ENCODE results near the gene ELAPOR1.
"Not testable (repeated sequence)": the region's sequence is repeated elsewhere in the genome, so short reads cannot be mapped to it uniquely, and the experiment has no call there.

The ELAPOR1 gene

GRCh38 chr1:109137958-109138357 lies 24.0 kb downstream of the ELAPOR1 start:
- DNase-seq (ENCODE audit: low read depth in 2 of 2), result no peak

DNA sequence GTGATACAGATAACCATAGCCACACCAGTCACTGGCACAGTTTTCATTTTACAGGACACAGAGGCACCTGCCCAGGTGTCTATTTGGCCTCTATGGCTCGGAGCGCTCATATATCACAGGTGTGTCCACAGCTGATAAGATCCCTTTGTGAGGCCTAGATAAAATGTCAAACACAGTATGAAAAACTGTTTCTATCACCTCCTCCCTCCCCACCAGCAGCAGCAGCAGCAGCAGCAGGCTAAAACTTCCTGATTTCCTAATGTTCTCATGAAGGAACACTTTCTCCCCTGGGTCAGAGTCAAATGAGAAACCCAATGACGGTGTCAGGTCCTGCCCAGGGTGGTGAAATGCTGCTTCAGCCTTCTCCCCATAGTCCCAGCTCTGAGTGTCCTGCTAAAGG lies 24.4 kb downstream of the ELAPOR1 start:
- DNase-seq (ENCODE audit: low read depth in 2 of 2), result no peak

DNA sequence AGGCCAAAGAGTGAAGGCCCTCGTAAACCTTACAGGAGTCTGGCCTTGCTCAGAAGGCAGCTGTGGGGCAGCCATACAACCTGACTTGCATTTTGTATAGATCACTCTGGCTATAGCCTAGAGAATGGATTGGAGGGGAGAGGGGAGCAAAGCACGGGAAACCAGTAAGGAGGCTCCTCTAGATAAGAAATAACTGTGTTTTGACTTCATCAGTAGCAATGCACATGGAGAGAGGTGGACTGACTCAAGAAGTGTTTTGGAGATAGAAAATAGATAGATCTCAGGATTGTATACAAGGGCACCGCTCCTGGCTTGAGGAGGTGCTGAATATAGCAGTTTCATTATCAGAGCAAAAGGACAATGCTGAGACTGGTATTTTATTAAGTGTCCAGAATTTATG lies 26.5 kb downstream of the ELAPOR1 start:
- no peak for DNase-seq (ENCODE audit: low read depth in 2 of 2)

DNA sequence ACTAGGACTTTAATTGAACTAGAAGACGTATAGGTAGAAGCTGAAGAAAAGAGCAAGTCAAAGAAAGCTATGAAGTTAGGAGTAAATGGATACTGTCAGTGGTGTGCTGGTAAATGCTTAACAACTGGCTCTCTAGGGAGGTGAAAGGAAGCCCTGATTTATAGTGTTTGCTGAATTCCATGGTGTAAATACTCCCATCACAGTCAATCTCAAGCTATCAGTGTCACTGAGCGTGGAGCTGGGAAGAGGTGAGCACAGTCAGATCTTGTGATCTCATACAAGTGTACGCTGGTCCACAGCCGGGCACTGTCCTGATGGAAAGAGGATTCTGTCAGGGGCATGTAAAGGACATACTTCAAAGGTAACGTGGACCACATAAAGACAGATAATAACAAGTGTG lies 28.3 kb downstream of the ELAPOR1 start:
- no peak for DNase-seq (ENCODE audit: low read depth in 2 of 2)

- not testable (repeated sequence) for DNase-seq (ENCODE audit: low read depth in 2 of 2)
These were observed 28.8 kb downstream of the ELAPOR1 start for GRCh38 chr1:109142725-109143124.

- DNase-seq (ENCODE audit: low read depth in 2 of 2), result no peak
These were observed 35.2 kb downstream of the ELAPOR1 start for GRCh38 chr1:109148987-109149561.

GRCh38 chr1:109149874-109150601 lies 36.1 kb downstream of the ELAPOR1 start:
- DNase-seq (ENCODE audit: low read depth in 2 of 2), result no peak

DNA sequence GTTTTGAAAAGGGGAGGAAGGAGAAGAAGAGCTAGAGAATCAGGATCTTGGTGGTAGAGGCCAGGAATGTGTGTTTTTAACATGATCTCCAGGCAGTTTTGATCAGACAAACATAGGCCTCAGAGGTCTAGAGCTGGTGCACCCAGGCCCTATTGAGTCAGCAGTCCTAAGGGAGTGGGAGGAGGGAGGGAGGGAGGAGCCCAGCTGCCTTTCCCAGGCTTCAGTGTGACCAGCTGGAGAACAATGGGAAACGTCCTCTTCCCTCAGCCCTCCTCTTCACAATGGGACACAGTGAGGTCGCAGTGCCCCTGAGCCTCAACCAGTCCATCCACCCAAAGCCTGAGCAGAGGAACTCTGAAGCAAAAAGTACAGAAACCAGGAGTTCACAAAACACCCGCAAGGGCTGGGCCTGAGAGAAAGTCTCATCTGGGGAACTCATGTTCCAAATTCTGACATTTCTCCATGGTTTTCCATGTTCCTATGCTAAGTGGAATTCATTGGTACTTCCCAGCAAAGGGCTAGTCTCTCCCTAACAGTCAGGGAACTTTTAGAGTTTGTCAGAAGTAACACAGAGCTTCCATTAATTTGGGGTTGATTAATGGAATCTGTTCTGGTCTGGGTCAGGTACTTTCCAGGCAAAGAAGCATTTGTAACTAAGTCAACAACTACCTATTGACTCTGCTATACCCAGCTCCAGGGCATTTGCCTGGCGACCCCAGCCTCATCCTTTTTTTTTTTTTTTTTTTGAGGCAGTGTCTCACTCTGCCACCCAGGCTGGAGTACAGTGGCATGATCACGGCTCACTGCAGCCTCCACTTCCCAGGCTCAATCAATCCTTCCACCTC lies 37.5 kb downstream of the ELAPOR1 start:
- DNase-seq (ENCODE audit: low read depth in 2 of 2), result peak in 1 of 2 experiments; percentile 6

- DNase-seq (ENCODE audit: low read depth in 2 of 2), result no peak
These were observed 38.3 kb downstream of the ELAPOR1 start for GRCh38 chr1:109152196-109152595.

DNA sequence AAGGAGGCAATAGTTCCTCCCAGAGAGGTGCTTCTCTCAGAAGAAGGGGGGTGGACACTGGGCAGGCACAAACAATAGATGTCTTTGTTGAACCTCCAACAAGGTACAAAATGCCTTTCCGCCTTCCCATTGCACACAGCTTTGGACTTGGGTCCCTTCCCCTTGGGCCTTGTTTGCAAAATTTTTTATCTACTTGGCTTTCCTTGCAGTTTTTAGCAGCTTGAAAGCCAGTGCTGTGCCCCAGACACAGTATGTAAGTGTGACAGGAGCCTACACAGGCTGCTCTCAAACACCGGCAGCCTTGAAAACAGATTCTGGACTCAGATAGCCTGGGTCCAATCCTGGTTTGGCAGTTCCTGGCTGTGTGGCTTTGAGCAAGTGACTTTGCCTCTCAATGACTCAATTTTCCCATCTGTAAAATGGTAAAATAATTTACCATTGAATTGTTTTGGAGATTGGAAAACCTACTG lies 43.0 kb downstream of the ELAPOR1 start:
- DNase-seq (ENCODE audit: low read depth in 2 of 2), result no peak

DNA sequence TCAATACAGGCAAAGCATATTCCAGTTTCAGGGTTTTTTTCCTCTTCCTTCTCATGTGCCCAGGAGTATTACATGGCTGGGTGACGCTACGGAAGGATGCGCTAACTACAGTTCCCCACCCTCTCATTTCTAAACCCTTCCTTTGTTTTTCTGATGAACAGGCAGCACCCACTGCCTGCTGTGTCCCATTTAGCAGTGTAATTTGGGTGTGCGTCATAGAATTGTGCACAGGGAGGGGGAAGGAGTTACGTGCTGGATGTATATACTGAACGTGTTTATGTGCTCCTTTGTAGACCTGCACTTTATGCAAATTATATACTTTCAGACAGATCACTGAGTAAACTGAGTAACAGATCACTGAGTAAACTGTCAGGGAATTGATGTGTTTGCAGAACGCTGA lies 44.5 kb downstream of the ELAPOR1 start:
- no peak for DNase-seq (ENCODE audit: low read depth in 2 of 2)

DNA sequence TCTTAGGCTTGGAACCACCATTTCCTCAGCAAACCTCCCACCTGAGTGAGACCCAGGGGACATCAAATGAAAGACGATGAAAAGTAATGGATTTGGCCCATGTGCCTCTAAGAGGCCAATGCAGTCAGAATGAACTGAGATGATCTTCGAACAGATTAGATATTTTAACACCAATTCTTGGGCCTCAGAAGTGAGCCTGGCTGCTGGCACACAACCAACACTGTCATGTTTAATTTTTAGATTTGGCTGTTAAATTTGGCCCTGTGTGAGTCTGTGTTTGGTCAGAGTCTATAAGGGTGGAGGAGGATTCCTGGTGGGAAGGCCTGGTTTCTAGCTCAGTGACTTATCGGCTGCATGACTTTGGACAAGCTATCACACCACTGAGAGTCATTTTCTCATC lies 45.4 kb downstream of the ELAPOR1 start:
- DNase-seq (ENCODE audit: low read depth in 2 of 2), result no peak

DNA sequence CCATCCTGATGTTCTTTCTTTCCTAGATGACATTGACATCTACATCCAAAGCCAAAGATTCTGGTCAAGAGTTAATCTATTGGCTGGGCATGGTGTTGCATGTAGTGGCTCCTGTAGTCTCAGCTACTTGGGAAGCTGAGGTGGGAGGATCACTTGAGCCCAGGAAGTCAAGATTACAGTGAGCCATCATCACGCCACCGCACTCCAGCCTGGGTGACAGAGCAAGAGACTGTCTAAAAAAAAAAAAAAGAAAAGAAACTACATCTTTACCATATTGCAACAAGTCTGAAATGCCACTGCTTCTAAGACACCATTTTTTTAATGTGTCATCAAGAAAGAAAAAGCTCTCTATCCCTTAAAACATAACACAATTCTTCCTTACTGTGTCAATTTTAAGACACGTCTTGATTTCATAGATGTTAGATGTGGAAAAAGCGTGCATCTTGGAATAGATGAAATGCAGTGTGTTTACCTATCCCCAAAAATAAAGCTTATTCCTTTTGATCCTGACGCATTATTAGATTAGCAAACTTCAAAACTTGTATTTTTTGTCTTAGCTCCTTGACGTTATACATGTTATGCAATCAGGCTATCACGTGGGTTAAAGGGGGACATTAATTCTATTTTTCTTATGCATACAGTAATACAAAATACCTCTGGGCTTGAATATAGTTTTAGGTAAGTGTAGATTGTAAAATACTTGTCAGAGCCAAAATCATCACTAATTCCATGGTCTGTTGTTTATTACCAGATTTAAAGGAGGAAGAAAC lies 46.3 kb downstream of the ELAPOR1 start:
- no peak for DNase-seq (ENCODE audit: low read depth in 2 of 2)

DNA sequence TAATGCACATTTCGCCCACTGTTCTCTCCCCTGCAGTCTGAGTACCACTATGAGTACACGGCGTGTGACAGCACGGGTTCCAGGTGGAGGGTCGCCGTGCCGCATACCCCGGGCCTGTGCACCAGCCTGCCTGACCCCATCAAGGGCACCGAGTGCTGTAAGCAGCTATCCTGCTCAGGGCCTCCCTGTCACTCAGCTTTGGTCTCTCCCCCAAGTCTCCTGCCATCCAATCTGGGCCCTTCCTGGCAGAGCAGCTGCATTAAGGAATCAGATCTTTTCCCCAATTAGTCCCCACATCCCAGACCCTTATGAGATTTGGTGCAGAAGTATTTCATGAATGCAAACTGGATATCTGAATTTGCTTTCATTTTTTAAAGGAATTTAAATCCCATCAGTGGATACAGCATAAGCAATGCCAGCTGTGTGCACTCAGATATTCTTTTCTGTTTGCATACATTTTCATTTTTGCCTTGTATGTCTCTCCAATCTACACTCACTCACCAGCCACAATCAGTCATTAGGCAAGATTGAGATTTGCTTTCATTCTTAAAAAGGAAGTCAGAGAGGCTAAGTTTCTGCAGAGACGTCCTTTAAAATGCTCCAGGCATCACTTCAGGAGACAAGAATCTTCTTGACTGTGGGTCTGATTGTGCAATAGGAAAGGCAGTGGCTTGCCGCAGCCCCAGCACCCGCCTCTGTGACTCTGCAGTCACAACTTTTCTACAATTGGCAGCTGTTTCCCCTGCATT lies 48.1 kb downstream of the ELAPOR1 start:
- DNase-seq (ENCODE audit: low read depth in 2 of 2), result peak; percentile 73 to 75

- no peak for DNase-seq (ENCODE audit: low read depth in 2 of 2)
These were observed 48.7 kb downstream of the ELAPOR1 start for GRCh38 chr1:109162626-109163025.

DNA sequence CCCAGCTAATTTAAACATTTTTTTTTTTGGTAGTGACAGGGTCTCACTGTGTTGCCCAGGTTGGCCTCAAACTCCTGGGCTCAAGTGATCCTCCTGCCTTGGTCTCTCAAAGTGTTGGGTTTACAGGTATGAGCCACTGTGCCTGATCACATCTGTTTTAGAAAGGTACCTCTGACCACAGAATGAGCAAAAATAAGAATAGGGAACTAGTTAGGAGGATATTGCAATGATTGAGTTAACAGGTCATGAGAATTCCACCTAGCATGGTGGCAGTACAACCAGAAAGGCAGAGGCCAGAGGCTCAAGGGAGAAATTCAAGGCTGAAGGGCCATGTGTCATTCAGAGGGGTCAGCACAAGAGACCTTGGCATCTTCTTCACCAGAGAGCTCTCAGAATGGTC lies 49.6 kb downstream of the ELAPOR1 start:
- DNase-seq (ENCODE audit: low read depth in 2 of 2), result no peak

Data from fibroblast of skin of left biceps (primary cell).